Neural cell (in vitro differentiated cells): ENCODE data around the gene LPP. TPM values are rescaled to one million over a fixed set of nuclear protein-coding genes. Genes with fewer than 3 reads are reported as not detected.

Source experiments
- H2AFZ ChIP-seq: fragments of 200-600, 300-800 bp; sonication (generic), shearing (Covaris generic); 2 replicates; pipeline ENCODE4 v1.6.0; 2014; ENCODE audit warnings: low read depth, mild to moderate bottlenecking, antibody characterized with exemption, low read length, moderate library complexity
- H3F3A ChIP-seq: fragments of 200-600 bp; shearing (Covaris generic); 2 replicates; pipeline ENCODE4 v1.6.1; 2016; ENCODE audit warnings: mild to moderate bottlenecking, moderate library complexity, mixed read lengths, antibody characterized with exemption, low read length; ENCODE audit not compliant: insufficient read depth, poor library complexity, severe bottlenecking
- H3K27ac ChIP-seq: fragments of 200-600, 300-800 bp; sonication (generic), shearing (Covaris generic); 2 replicates; pipeline ENCODE4 v1.5.1; 2014; ENCODE audit warnings: mild to moderate bottlenecking, low read length, moderate library complexity
- H3K27me3 ChIP-seq: fragments of 300-800, 200-600 bp; sonication (generic), shearing (Covaris generic); 2 replicates; pipeline ENCODE4 v1.6.0; 2014; ENCODE audit warnings: mild to moderate bottlenecking, low read depth, low read length, moderate library complexity; ENCODE audit not compliant: insufficient read depth
- H3K36me3 ChIP-seq: fragments of 300-800, 200-600 bp; sonication (generic), shearing (Covaris generic); 2 replicates; pipeline ENCODE4 v1.5.1; 2014; ENCODE audit warnings: mild to moderate bottlenecking, antibody characterized with exemption, low read length, moderate library complexity; ENCODE audit not compliant: insufficient read depth
- H3K4me2 ChIP-seq: fragments of 300-800, 200-600 bp; sonication (generic), shearing (Covaris generic); 2 replicates; pipeline ENCODE4 v1.6.0; 2014; ENCODE audit warnings: mild to moderate bottlenecking, low read length
- H3K4me3 ChIP-seq: fragments of 300-800, 200-600 bp; sonication (generic), shearing (Covaris generic); 2 replicates; pipeline ENCODE4 v1.5.1; 2014; ENCODE audit warnings: mild to moderate bottlenecking, low read length, moderate library complexity
- H3K79me2 ChIP-seq: fragments of 200-600 bp; shearing (Covaris generic); replicated peaks from 2 replicates; pipeline ENCODE4 v1.6.0; 2014; ENCODE audit warnings: mild to moderate bottlenecking, low read length, moderate library complexity; ENCODE audit not compliant: insufficient read depth
- H3K9ac ChIP-seq: fragments of 300-800, 200-600 bp; sonication (generic), shearing (Covaris generic); 2 replicates; pipeline ENCODE4 v1.6.1; 2016; ENCODE audit warnings: mild to moderate bottlenecking, low read length, mixed read lengths
- H3K9me2 ChIP-seq: fragments of 200-600 bp; shearing (Covaris generic); 2 replicates; pipeline ENCODE4 v1.6.1; 2016; ENCODE audit warnings: mild to moderate bottlenecking, low read length, mixed read lengths; ENCODE audit not compliant: insufficient read depth
- H3K9me3 ChIP-seq: fragments of 200-600, 300-800 bp; sonication (generic), shearing (Covaris generic); 2 replicates; pipeline ENCODE4 v1.6.1; 2016; ENCODE audit warnings: mild to moderate bottlenecking, mixed run types, low read length, moderate library complexity, mixed read lengths
- H4K20me1 ChIP-seq: fragments of 200-600 bp; shearing (Covaris generic); 2 replicates; pipeline ENCODE4 v1.6.1; 2016; ENCODE audit warnings: mild to moderate bottlenecking, mixed run types; ENCODE audit not compliant: insufficient read depth
- CTCF ChIP-seq: fragments of 450-650 bp; IDR thresholded peaks from 2 replicates; pipeline ENCODE4 v1.5.1; 2014; ENCODE audit warnings: antibody characterized with exemption, mild to moderate bottlenecking, moderate library complexity; ENCODE audit not compliant: poor library complexity, severe bottlenecking
- EP300 ChIP-seq: fragments of 450-650 bp; conservative IDR thresholded peaks from 2 replicates; pipeline ENCODE4 v1.6.1; 2014; ENCODE audit warnings: antibody characterized with exemption, mild to moderate bottlenecking, moderate library complexity; ENCODE audit not compliant: poor library complexity, severe bottlenecking
- EZH2 ChIP-seq: fragments of 200-600, 300-800 bp; shearing (Covaris generic), sonication (generic); IDR thresholded peaks from 2 replicates; pipeline ENCODE4 v1.6.1; 2014; ENCODE audit warnings: antibody characterized with exemption, low read length, borderline replicate concordance, mild to moderate bottlenecking; ENCODE audit not compliant: insufficient read depth, poor library complexity, severe bottlenecking
- MXI1 ChIP-seq: fragments of 450-650 bp; conservative IDR thresholded peaks from 2 replicates; pipeline ENCODE4 v1.6.1; 2014; ENCODE audit warnings: antibody characterized with exemption, mild to moderate bottlenecking; ENCODE audit not compliant: poor library complexity, severe bottlenecking
- POLR2AphosphoS5 ChIP-seq: IDR thresholded peaks from 2 replicates; pipeline ENCODE4 v1.6.1; 2012
- RAD21 ChIP-seq: fragments of 450-650 bp; conservative IDR thresholded peaks from 2 replicates; pipeline ENCODE4 v1.6.1; 2014; ENCODE audit warnings: antibody characterized with exemption, mild to moderate bottlenecking, moderate library complexity
- REST ChIP-seq: IDR thresholded peaks from 2 replicates; pipeline ENCODE4 v1.6.1; 2012; ENCODE audit warnings: borderline replicate concordance
- SMC3 ChIP-seq: fragments of 450-650 bp; conservative IDR thresholded peaks from 2 replicates; pipeline ENCODE4 v1.6.1; 2014; ENCODE audit warnings: antibody characterized with exemption, mild to moderate bottlenecking, moderate library complexity; ENCODE audit not compliant: poor library complexity
- TAF1 ChIP-seq: IDR thresholded peaks from 2 replicates; pipeline ENCODE4 v1.6.1; 2012; ENCODE audit warnings: low read depth
- polyA plus RNA-seq: library from polyadenylated mRNA; depleted of rRNA; stranded (reverse); fragments of >200 nt; gene quantifications from 2 replicates; pipeline ENCODE4 v1.2.3, GENCODE V29; 2014

The LPP gene
- polyA plus RNA-seq, 1 donor from 2014 or later, result 3.0 TPM

GRCh38 chr3:188528396-188528795 is 374.4 kb downstream of the LPP start:
- Histone ChIP-seq H3K4me2 (no peak overlapping the region), H3K9ac (no peak overlapping the region), H3F3A (no peaks in the 10 kb centered on the region), H3K36me3 (no peaks in the 10 kb centered on the region), H4K20me1 (no peaks in the 10 kb centered on the region), H3K79me2 (no peaks in the 10 kb centered on the region), H2AFZ (no peak overlapping the region), H3K9me3 (no peaks in the 10 kb centered on the region), H3K9me2 (no peaks in the 10 kb centered on the region), H3K27me3 (no peaks in the 10 kb centered on the region), H3K4me3 (no peak overlapping the region), H3K27ac (no peak overlapping the region)
- TF ChIP-seq REST (no peak), CTCF (no peak), RAD21 (no peak), MXI1 (no peak), SMC3 (no peak)

- Histone ChIP-seq H3K36me3 (no peaks in the 10 kb centered on the region), H3K9me3 (no peaks in the 10 kb centered on the region), H3K27ac (no peak overlapping the region), H2AFZ (no peak overlapping the region), H3K4me3 (no peak overlapping the region), H3K27me3 (no peaks in the 10 kb centered on the region), H3K9me2 (no peaks in the 10 kb centered on the region), H3F3A (no peaks in the 10 kb centered on the region), H3K79me2 (no peaks in the 10 kb centered on the region), H3K9ac (no peak overlapping the region), H4K20me1 (no peaks in the 10 kb centered on the region), H3K4me2 (no peak overlapping the region)
- TF ChIP-seq POLR2AphosphoS5 (no peak), MXI1 (no peak), SMC3 (no peak), EP300 (no peak), REST (no peak), TAF1 (no peak), EZH2 (no peak)
These were observed 375.3 kb downstream of the LPP start for GRCh38 chr3:188529228-188529627.
